ENCODE results near the gene DPF3.

DPF3 gene

DNA sequence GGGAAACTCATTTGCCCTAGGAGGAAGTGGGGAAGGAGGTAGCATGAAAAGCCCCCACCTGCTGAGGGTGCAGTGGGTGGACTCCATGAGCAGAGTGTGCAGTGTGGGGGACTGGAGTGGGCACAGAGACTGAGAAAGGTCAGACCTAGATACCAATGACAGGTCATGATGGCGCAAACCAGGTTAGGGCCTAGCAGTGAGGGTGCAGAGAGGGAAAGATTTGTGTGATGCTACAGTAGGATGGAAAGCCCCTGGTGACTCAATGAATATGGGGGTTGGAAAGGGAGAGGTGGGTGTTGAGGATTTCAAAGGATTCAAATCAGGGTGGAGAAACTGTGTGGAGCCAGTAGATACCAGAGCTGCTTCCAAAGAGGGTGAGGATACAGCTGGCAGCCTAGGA lies 319.2 kb downstream of the DPF3 start:
- Histone ChIP-seq H3K27me3 (replicated peaks; ENCODE audit: insufficient read depth, low read length) (no peaks in the 10 kb centered on the region), H3K9ac (ENCODE audit: low read length) (no peak overlapping the region), H3K9me3 (replicated peaks; ENCODE audit: insufficient read depth, low read length) (no peaks in the 10 kb centered on the region), H3K27ac (ENCODE audit: low read length) (no peak overlapping the region), H3K4me3 (ENCODE audit: low read length) (no peak overlapping the region), H3K36me3 (replicated peaks; ENCODE audit: insufficient read depth, low read length) (no peaks in the 10 kb centered on the region), H3K4me2 (ENCODE audit: low read depth, low read length) (no peak overlapping the region), H4K20me1 (ENCODE audit: insufficient read depth, low read length) (no peaks in the 10 kb centered on the region), H3K79me2 (ENCODE audit: low read length) (no peaks in the 10 kb centered on the region), H3K9me2 (replicated peaks; ENCODE audit: insufficient read depth, low read length) (no peaks in the 10 kb centered on the region), H3K4me1 (ENCODE audit: low read length) (no peaks in the 10 kb centered on the region), H2AFZ (ENCODE audit: low read length) (no peak overlapping the region), H3F3A (ENCODE audit: insufficient read depth, low read length) (no peaks in the 10 kb centered on the region)
- DNase-seq = no peak
- TF ChIP-seq EZH2 (optimal IDR thresholded peaks at IDR 0.05; ENCODE audit: low read depth, low read length) = no peak
- TF ChIP-seq, protein P1, sequence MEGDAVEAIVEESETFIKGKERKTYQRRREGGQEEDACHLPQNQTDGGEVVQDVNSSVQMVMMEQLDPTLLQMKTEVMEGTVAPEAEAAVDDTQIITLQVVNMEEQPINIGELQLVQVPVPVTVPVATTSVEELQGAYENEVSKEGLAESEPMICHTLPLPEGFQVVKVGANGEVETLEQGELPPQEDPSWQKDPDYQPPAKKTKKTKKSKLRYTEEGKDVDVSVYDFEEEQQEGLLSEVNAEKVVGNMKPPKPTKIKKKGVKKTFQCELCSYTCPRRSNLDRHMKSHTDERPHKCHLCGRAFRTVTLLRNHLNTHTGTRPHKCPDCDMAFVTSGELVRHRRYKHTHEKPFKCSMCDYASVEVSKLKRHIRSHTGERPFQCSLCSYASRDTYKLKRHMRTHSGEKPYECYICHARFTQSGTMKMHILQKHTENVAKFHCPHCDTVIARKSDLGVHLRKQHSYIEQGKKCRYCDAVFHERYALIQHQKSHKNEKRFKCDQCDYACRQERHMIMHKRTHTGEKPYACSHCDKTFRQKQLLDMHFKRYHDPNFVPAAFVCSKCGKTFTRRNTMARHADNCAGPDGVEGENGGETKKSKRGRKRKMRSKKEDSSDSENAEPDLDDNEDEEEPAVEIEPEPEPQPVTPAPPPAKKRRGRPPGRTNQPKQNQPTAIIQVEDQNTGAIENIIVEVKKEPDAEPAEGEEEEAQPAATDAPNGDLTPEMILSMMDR (IDR thresholded peaks at IDR 0.05; ENCODE audit: low read length) = no peak
- no peak for TF ChIP-seq EZH2phosphoT487 (IDR thresholded peaks at IDR 0.05; ENCODE audit: low read length)

DNA sequence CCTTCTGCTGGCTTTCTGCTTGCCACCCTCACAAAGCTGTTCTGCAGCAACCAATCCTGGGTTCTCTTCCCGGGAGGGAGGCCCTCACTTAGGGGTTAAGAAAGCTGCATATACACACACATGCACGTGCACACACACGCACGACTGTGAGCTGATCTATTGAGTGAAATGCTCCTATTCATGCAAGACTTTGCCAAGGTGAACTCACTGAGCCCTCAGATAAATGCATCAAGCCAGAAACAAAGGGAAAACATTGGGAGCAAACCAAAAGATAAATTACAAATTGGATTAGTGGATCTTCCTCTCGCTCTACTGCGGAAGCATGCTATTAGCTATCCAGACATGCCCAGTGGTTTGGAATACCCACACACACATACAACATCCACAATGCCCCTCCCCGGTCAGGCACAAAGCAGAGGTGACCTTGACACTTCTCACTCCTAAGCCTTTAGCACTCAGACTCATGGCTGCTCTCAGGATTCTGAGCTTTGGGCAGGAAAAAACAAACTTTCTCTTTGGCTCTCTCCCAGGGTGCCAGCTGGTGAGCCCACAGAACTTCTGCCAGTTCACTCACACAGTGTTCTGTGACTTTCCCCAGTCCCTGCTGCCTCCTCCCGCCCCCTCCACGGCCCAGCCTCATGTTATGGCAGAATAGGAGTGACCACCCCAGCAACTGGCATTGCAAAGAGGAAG lies 320.0 kb downstream of the DPF3 start:
- H3K9me3 ChIP-seq (replicated peaks; ENCODE audit: insufficient read depth, low read length) = no peaks in the 10 kb centered on the region
- H4K20me1 ChIP-seq (ENCODE audit: insufficient read depth, low read length) = no peaks in the 10 kb centered on the region
- H2AFZ ChIP-seq (ENCODE audit: low read length) = no peak overlapping the region
- no peak overlapping the region for H3K9ac ChIP-seq (ENCODE audit: low read length)
- no peaks in the 10 kb centered on the region for H3K36me3 ChIP-seq (replicated peaks; ENCODE audit: insufficient read depth, low read length)
- H3K79me2 ChIP-seq (ENCODE audit: low read length) = no peaks in the 10 kb centered on the region
- no peak overlapping the region for H3K4me2 ChIP-seq (ENCODE audit: low read depth, low read length)
- no peaks in the 10 kb centered on the region for H3K27me3 ChIP-seq (replicated peaks; ENCODE audit: insufficient read depth, low read length)
- no peaks in the 10 kb centered on the region for H3K4me1 ChIP-seq (ENCODE audit: low read length)
- no peak overlapping the region for H3K4me3 ChIP-seq (ENCODE audit: low read length)
- H3F3A ChIP-seq (ENCODE audit: insufficient read depth, low read length) = no peaks in the 10 kb centered on the region
- no peak for DNase-seq
- H3K9me2 ChIP-seq (replicated peaks; ENCODE audit: insufficient read depth, low read length) = no peaks in the 10 kb centered on the region
- TF ChIP-seq EZH2 (optimal IDR thresholded peaks at IDR 0.05; ENCODE audit: low read depth, low read length) (no peak), EZH2phosphoT487 (IDR thresholded peaks at IDR 0.05; ENCODE audit: low read length) (no peak)
- TF ChIP-seq, protein P1 (IDR thresholded peaks at IDR 0.05; ENCODE audit: low read length) = no peak
- no peak overlapping the region for H3K27ac ChIP-seq (ENCODE audit: low read length)
